ENCODE data around the gene SF3A1.

SF3A1 gene

GRCh38 chr22:30385942-30386341, 29.2 kb upstream of the SF3A1 start:
- DNase-seq: no peak

- DNase-seq: no peak
Observed at GRCh38 chr22:30383061-30383460, 26.4 kb upstream of the SF3A1 start.

GRCh38 chr22:30382340-30382739, 25.6 kb upstream of the SF3A1 start:
- DNase-seq: no peak

- no peak for DNase-seq
Observed at GRCh38 chr22:30381264-30381663, 24.6 kb upstream of the SF3A1 start.

GRCh38 chr22:30380011-30380410, 23.3 kb upstream of the SF3A1 start:
- no peak for DNase-seq

GRCh38 chr22:30375312-30375849, 18.7 kb upstream of the SF3A1 start:
- no peak for DNase-seq

- DNase-seq: no peak
Observed at GRCh38 chr22:30373331-30374325, 16.9 kb upstream of the SF3A1 start.

GRCh38 chr22:30372915-30373314, 16.2 kb upstream of the SF3A1 start:
- DNase-seq: no peak

GRCh38 chr22:30371981-30372380, 15.3 kb upstream of the SF3A1 start:
- no peak for DNase-seq

GRCh38 chr22:30371321-30371720, 14.6 kb upstream of the SF3A1 start:
- no peak for DNase-seq

- no peak for DNase-seq
Observed at GRCh38 chr22:30370641-30371230, 14.0 kb upstream of the SF3A1 start.

- DNase-seq: no peak
Observed at GRCh38 chr22:30368420-30368819, 11.7 kb upstream of the SF3A1 start.

GRCh38 chr22:30365891-30366290, 9.2 kb upstream of the SF3A1 start:
- no peak for DNase-seq

- DNase-seq: no peak
Observed at GRCh38 chr22:30362651-30363281, 6.1 kb upstream of the SF3A1 start.

GRCh38 chr22:30361916-30362650, 5.4 kb upstream of the SF3A1 start:
- no peak for DNase-seq

- no peak for DNase-seq
Observed at GRCh38 chr22:30358541-30358940, 1.8 kb upstream of the SF3A1 start.

- DNase-seq: no peak
Observed at GRCh38 chr22:30357650-30358215, 1.0 kb upstream of the SF3A1 start.

- DNase-seq: no peak
Observed at GRCh38 chr22:30357236-30357570, 509 bp upstream of the SF3A1 start.

- DNase-seq: no peak
Observed at GRCh38 chr22:30354644-30355043, 2.0 kb downstream of the SF3A1 start.

GRCh38 chr22:30351226-30351625, 5.5 kb downstream of the SF3A1 start:
- DNase-seq: no peak

GRCh38 chr22:30348809-30349208, 7.9 kb downstream of the SF3A1 start:
- no peak for DNase-seq

GRCh38 chr22:30348404-30348803, 8.3 kb downstream of the SF3A1 start:
- no peak for DNase-seq
